Measurements from ENCODE around the gene MYOT. TPM values are rescaled to one million over a fixed set of nuclear protein-coding genes. Genes with fewer than 3 reads are reported as not detected.

MYOT gene
- total and polyA plus RNA-seq, 10 of the 15 experiments (the other 5 are each of a cell fraction or from before 2014, with no cell fraction given), result 0.15 to 1.5 (median 0.53) TPM; not detected in 5

GRCh38 chr5:137876101-137876500, 8.4 kb downstream of the MYOT start:
- intact Hi-C loops (cut with micrococcal nuclease; ENCODE audit: unreplicated experiment), result no loop called here
- Histone ChIP-seq H3K4me1 (ENCODE audit: control insufficient read depth, insufficient read depth, low read length) (no peaks in the 10 kb centered on the region), H4K20me1 (ENCODE audit: control insufficient read depth, insufficient read depth) (no peaks in the 10 kb centered on the region), H3K9me3 (replicated peaks; ENCODE audit: control insufficient read depth, insufficient read depth, low read length) (no peaks in the 10 kb centered on the region), H3K79me2 (ENCODE audit: control insufficient read depth, insufficient read depth, low read length) (no peaks in the 10 kb centered on the region), H3K9ac (ENCODE audit: control insufficient read depth, insufficient read depth, low read length) (no peak overlapping the region), H3K27me3 (replicated peaks in 1 of 2; ENCODE audit: control insufficient read depth in 2 of 2, insufficient read depth in 2 of 2, low read length in 1 of 2) (no peaks in the 10 kb centered on the region), H2AFZ (ENCODE audit: control insufficient read depth, low read depth, low read length) (no peak overlapping the region), H3K4me2 (ENCODE audit: control insufficient read depth, insufficient read depth) (no peak overlapping the region), H3K4me3 (no peak overlapping the region), H3K36me3 (ENCODE audit: control insufficient read depth in 2 of 2, insufficient read depth in 2 of 2, low read length in 1 of 2) (no peaks in the 10 kb centered on the region), H3K27ac (ENCODE audit: control insufficient read depth, insufficient read depth) (no peak overlapping the region)
- ChIA-PET POLR2A (interaction anchor here (1.0 to 1.1 kb wide), 3 partner anchors 11 to 15 kb away, joined by 3 read pairs; partner anchors contain the start of gene PKD2L2), RAD21 (ENCODE audit: unreplicated experiment) (interaction anchor here (0.9 to 1.6 kb wide), 3 partner anchors 11 to 98 kb away, joined by 3 to 8 read pairs (median 5); partner anchors contain the start of gene PKD2L2), CTCF (interaction anchor here (0.8 to 1.7 kb wide), 5 partner anchors 11 to 160 kb away, joined by 3 to 7 read pairs (median 3); no protein-coding TSS in a partner anchor), SMC1A (ENCODE audit: uncharacterized antibody, unreplicated experiment) (interaction anchor here (0.8 to 1.7 kb wide), 5 partner anchors 8 to 90 kb away, joined by 3 to 10 read pairs (median 3); partner anchors contain the start of gene PKD2L2)
- FAIRE-seq (no peak), ATAC-seq (no peak), DNase-seq (ENCODE audit: low read depth, low spot score) (no peak)
- TF ChIP-seq NR2C2 (IDR thresholded peaks at IDR 0.05; ENCODE audit: borderline replicate concordance, control insufficient read depth, insufficient read length, low read depth) (no peak), ZBTB40 (IDR thresholded peaks at IDR 0.05; ENCODE audit: borderline replicate concordance) (no peak), ATF7 (IDR thresholded peaks at IDR 0.05; ENCODE audit: low read depth) (no peak), JUND (IDR thresholded peaks at IDR 0.05; ENCODE audit: low read depth, low read length) (no peak), WRNIP1 (IDR thresholded peaks at IDR 0.05; ENCODE audit: borderline replicate concordance, low read depth, low read length) (no peak), ELK1 (IDR thresholded peaks at IDR 0.05; ENCODE audit: low read depth, low read length) (no peak), NKRF (conservative IDR thresholded peaks at IDR 0.05) (no peak), CBX3 (IDR thresholded peaks at IDR 0.05; ENCODE audit: borderline replicate concordance, low read depth) (no peak), BCLAF1 (IDR thresholded peaks at IDR 0.05) (no peak), JUNB (IDR thresholded peaks at IDR 0.05) (no peak), HDGF (IDR thresholded peaks at IDR 0.05) (no peak), TCF12 (IDR thresholded peaks at IDR 0.05; ENCODE audit: low read depth, low read length) (no peak), E2F4 (IDR thresholded peaks at IDR 0.05; ENCODE audit: low read depth, low read length) (no peak), RUNX3 (IDR thresholded peaks at IDR 0.05; ENCODE audit: low read length) (no peak)
- BruUV-seq (replicated peaks), result no TSS peak
- in situ Hi-C loops (cut with MboI), result no loop called here
